SK-N-SH (cell line): ENCODE results near the gene MIS12. TPM values are rescaled to one million over a fixed set of nuclear protein-coding genes. Genes with fewer than 3 reads are reported as not detected.

Experiments used
- CTCF ChIA-PET: fragments of 300-600, 350-600 bp; formaldehyde crosslinking; extraction: SDS; loops from one replicate; lab custom pipeline; 2021; lab: Yijun Ruan, JAX
- POLR2A ChIA-PET: fragments of 350-600 bp; sonication (Branson Sonifier 250); formaldehyde crosslinking; extraction: SDS; loops from one replicate; lab custom pipeline; 2020; ENCODE audit warnings: antibody characterized with exemption, inconsistent platforms; lab: Yijun Ruan, JAX
- DNase-seq: peaks from one replicate; pipeline ENCODE4 v3.0.0; 2012
- H2AFZ ChIP-seq: fragments of 200-600 bp; sonication (generic); 2 replicates; pipeline ENCODE4 v1.8.1; 2016; ENCODE audit warnings: antibody characterized with exemption, mild to moderate bottlenecking, low read depth
- H3F3A ChIP-seq: fragments of 200-600 bp; sonication (generic); replicated peaks from 2 replicates; pipeline ENCODE3; 2016; ENCODE audit warnings: antibody characterized with exemption, mild to moderate bottlenecking; ENCODE audit not compliant: insufficient read depth
- H3K27ac ChIP-seq, 2 experiments: fragments of 200-500 bp in 1 of 2; fragments of 200-600 bp in 1 of 2; sonication (Bioruptor generic) in 1 of 2; sonication (generic), shearing (Covaris generic) in 1 of 2; 2 replicates each; pipeline versions ENCODE4 v1.5.1 to v1.6.1; 2014 to 2016; ENCODE audit warnings: low read depth in 2 of 2, inconsistent platforms in 1 of 2, low read length in 1 of 2, mild to moderate bottlenecking in 1 of 2, mixed read lengths in 1 of 2
- H3K27me3 ChIP-seq: fragments of 200-600 bp; sonication (generic), shearing (Covaris generic); 2 replicates; pipeline ENCODE4 v1.6.1; 2016; ENCODE audit warnings: mixed run types; ENCODE audit not compliant: insufficient read depth
- H3K36me3 ChIP-seq, 2 experiments: fragments of 200-500 bp in 1 of 2; fragments of 200-600 bp in 1 of 2; sonication (Bioruptor generic) in 1 of 2; sonication (generic) in 1 of 2; replicated peaks in 1 of 2; 2 replicates each; pipeline versions ENCODE3 to v1.5.1; 2014 to 2016; ENCODE audit warnings: low read length in 1 of 2, mild to moderate bottlenecking in 1 of 2; ENCODE audit not compliant: insufficient read depth in 2 of 2, control insufficient read depth in 1 of 2
- H3K4me1 ChIP-seq, 2 experiments: fragments of 200-500 bp in 1 of 2; fragments of 200-600 bp in 1 of 2; sonication (Bioruptor generic) in 1 of 2; sonication (generic), shearing (Covaris generic) in 1 of 2; 2 replicates each; pipeline versions ENCODE4 v1.5.1 to v1.6.1; 2014 to 2016; ENCODE audit warnings: low read depth in 1 of 2, low read length in 1 of 2, mixed run types in 1 of 2; ENCODE audit not compliant: insufficient read depth in 2 of 2, control insufficient read depth in 1 of 2
- H3K4me2 ChIP-seq: fragments of 200-600 bp; sonication (generic), shearing (Covaris generic); 2 replicates; pipeline ENCODE4 v1.6.1; 2017; ENCODE audit warnings: mixed run types
- H3K4me3 ChIP-seq, 2 experiments: fragments of 200-500 bp in 1 of 2; fragments of 200-600 bp in 1 of 2; sonication (Bioruptor generic) in 1 of 2; sonication (generic), shearing (Covaris generic) in 1 of 2; 2 replicates each; pipeline versions ENCODE4 v1.5.1 to v1.8.1; 2014 to 2016; ENCODE audit warnings: low read depth in 2 of 2, inconsistent platforms in 1 of 2, low read length in 1 of 2, mild to moderate bottlenecking in 1 of 2, mixed read lengths in 1 of 2, moderate library complexity in 1 of 2
- H3K79me2 ChIP-seq: fragments of 200-600 bp; sonication (generic); 2 replicates; pipeline ENCODE4 v1.8.1; 2017; ENCODE audit warnings: mild to moderate bottlenecking; ENCODE audit not compliant: insufficient read depth
- H3K9ac ChIP-seq: fragments of 200-600 bp; sonication (generic); 2 replicates; pipeline ENCODE4 v1.6.1; 2017; ENCODE audit warnings: mixed run types
- H3K9me2 ChIP-seq: fragments of 200-600 bp; sonication (generic); 2 replicates; pipeline ENCODE4 v1.6.1; 2017; ENCODE audit warnings: mixed run types
- H3K9me3 ChIP-seq: fragments of 200-600 bp; sonication (generic); 2 replicates; pipeline ENCODE4 v1.6.1; 2017; ENCODE audit warnings: mixed run types, mild to moderate bottlenecking, moderate library complexity
- H4K20me1 ChIP-seq: fragments of 200-600 bp; sonication (generic); 2 replicates; pipeline ENCODE4 v1.6.1; 2017; ENCODE audit warnings: mild to moderate bottlenecking, mixed run types; ENCODE audit not compliant: insufficient read depth
- CHD2 ChIP-seq: fragments of 150-350 bp; IDR thresholded peaks from 2 replicates; pipeline ENCODE4 v1.6.1; 2018; ENCODE audit warnings: low read length; ENCODE audit not compliant: partially characterized antibody
- FOSL2 ChIP-seq: IDR thresholded peaks from 2 replicates; pipeline ENCODE4 v1.4.0; 2012; ENCODE audit warnings: low read depth, mild to moderate bottlenecking, moderate library complexity, borderline replicate concordance
- FOXJ3 ChIP-seq: sonication (generic); formaldehyde crosslinking; IDR thresholded peaks from 2 replicates; pipeline ENCODE4 v1.5.1; 2020; ENCODE audit warnings: mild to moderate bottlenecking, missing genetic modification reagents
- JUND ChIP-seq: IDR thresholded peaks from 2 replicates; pipeline ENCODE4 v1.4.0; 2012
- RFX5 ChIP-seq: IDR thresholded peaks from 2 replicates; pipeline ENCODE4 v1.6.1; 2012; ENCODE audit warnings: mild to moderate bottlenecking, improper control_type of control experiment, low read length
- SIN3A ChIP-seq: IDR thresholded peaks from 2 replicates; pipeline ENCODE4 v1.6.1; 2012; ENCODE audit warnings: low read depth, mild to moderate bottlenecking, low read length, moderate library complexity, borderline replicate concordance
- TAF1 ChIP-seq: IDR thresholded peaks from 2 replicates; pipeline ENCODE4 v1.6.1; 2012; ENCODE audit warnings: low read depth, mild to moderate bottlenecking, low read length, moderate library complexity, borderline replicate concordance
- WGBS: methylation state at CpG from one replicate; pipeline ENCODE4 v1.1.6; 2017; ENCODE audit warnings: low lambda C conversion rate; 5-methylcytosine and 5-hydroxymethylcytosine counted together
- polyA plus RNA-seq, 3 experiments: library from polyadenylated mRNA; depleted of rRNA; stranded (reverse); fragments of >200 nt; gene quantifications; 2 replicates each; pipeline ENCODE4 v1.2.3, GENCODE V29; 2012
- TF ChIP-seq, protein P1 (sequence below): fragments of 150-350 bp; IDR thresholded peaks from 2 replicates; pipeline ENCODE4 v1.6.1; 2017; ENCODE audit warnings: antibody characterized with exemption, low read length, low read depth, borderline replicate concordance
- TF ChIP-seq, protein P2 (sequence below): IDR thresholded peaks from 2 replicates; pipeline ENCODE4 v1.6.1; 2012; ENCODE audit warnings: mild to moderate bottlenecking, low read depth, low read length, moderate library complexity

Gene MIS12
- polyA plus RNA-seq, 1 of the 3 experiments (the other 2 are of a cell fraction) = 9.3 TPM

DNA sequence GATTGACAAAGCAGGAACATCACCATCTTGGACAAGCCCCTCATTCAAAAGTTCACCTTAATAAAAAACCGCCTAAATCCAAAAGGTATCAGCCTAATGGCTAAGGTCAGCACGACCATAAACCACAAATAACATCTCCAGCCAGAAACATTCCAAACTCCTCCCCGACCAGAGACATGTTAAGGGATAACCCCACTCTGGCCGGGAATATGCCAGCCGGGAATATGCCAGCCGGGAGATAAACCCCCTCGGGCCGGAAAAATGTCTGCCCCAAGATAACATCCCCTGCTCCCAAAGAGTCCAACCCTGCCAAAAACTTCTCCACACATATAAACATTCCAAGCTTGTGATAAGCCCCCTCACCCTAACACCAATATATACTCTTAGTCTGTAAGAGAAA, 18.9 kb upstream of the MIS12 start:
- Histone ChIP-seq H3K9me3 (no peaks in the 10 kb centered on the region), H3K4me3 (peak overlapping the region; percentile 88 to 98), H3F3A (peaks cover 13% of the 10 kb centered on the region), H3K36me3 (peaks cover 12 to 17% of the 10 kb centered on the region in 2 experiments), H3K9ac (peak overlapping the region; percentile 74), H3K27me3 (no peaks in the 10 kb centered on the region)
- ChIA-PET POLR2A (interaction anchor here (2.2 kb wide), 1 partner anchor 18 kb away, joined by 35 read pairs; the partner anchor contains the start of genes DERL2 and MIS12), CTCF (interaction anchor here (7.9 kb wide), 1 partner anchor 27 kb away, joined by 66 read pairs; the partner anchor contains the start of gene C1QBP)
- 0 out of 2 replicates have a peak, but pooled peaks have one; percentile 6 for TF ChIP-seq SIN3A
- TF ChIP-seq, protein P1, sequence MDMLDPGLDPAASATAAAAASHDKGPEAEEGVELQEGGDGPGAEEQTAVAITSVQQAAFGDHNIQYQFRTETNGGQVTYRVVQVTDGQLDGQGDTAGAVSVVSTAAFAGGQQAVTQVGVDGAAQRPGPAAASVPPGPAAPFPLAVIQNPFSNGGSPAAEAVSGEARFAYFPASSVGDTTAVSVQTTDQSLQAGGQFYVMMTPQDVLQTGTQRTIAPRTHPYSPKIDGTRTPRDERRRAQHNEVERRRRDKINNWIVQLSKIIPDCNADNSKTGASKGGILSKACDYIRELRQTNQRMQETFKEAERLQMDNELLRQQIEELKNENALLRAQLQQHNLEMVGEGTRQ = no peak
- TF ChIP-seq, all 33 proteins: peak for 1
- H4K20me1 ChIP-seq = peaks cover 14% of the 10 kb centered on the region
- peak overlapping the region; percentile 63 to 74; a peak in 3 of 4 replicates for H3K27ac ChIP-seq
- H3K4me1 ChIP-seq = peaks cover 0 to 13% of the 10 kb centered on the region in 2 experiments; a peak in 2 of 4 replicates
- peak overlapping the region; percentile 80; the same call in 1 of the 2 replicates for H2AFZ ChIP-seq
- WGBS = 3% methylated on average over 8 of the region's 8 CpGs
- H3K79me2 ChIP-seq = peaks cover 63% of the 10 kb centered on the region
- H3K4me2 ChIP-seq = peak overlapping the region; percentile 95
- peak; percentile 54 for DNase-seq
- no peaks in the 10 kb centered on the region for H3K9me2 ChIP-seq

- Histone ChIP-seq H3K9ac (peak overlapping the region; percentile 74), H3K4me3 (peak overlapping the region; percentile 88 to 98), H3K4me1 (peaks cover 0 to 13% of the 10 kb centered on the region in 2 experiments; a peak in 2 of 4 replicates), H3K4me2 (peak overlapping the region; percentile 95), H3K36me3 (peaks cover 19 to 24% of the 10 kb centered on the region in 2 experiments), H3F3A (peaks cover 17% of the 10 kb centered on the region), H4K20me1 (peaks cover 9% of the 10 kb centered on the region), H3K79me2 (peaks cover 57% of the 10 kb centered on the region), H3K9me2 (no peaks in the 10 kb centered on the region), H3K27ac (peak overlapping the region; percentile 63 to 74), H2AFZ (peak overlapping the region; percentile 80), H3K9me3 (no peaks in the 10 kb centered on the region), H3K27me3 (no peaks in the 10 kb centered on the region)
- ChIA-PET CTCF (interaction anchor here (1.0 to 7.9 kb wide), 4 partner anchors 11 to 32 kb away, joined by 3 to 66 read pairs (median 4); partner anchors contain the start of gene C1QBP), POLR2A (interaction anchor here (1.0 to 2.2 kb wide), 5 partner anchors 10 to 49 kb away, joined by 3 to 35 read pairs (median 6); partner anchors contain the start of genes C1QBP, DERL2, MIS12 and NUP88)
- peak; percentile 36 for DNase-seq
- no peak for TF ChIP-seq FOSL2
- no peak for TF ChIP-seq FOXJ3
- TF ChIP-seq, protein P1 = no peak
- no peak for TF ChIP-seq JUND
- TF ChIP-seq, protein P2, sequence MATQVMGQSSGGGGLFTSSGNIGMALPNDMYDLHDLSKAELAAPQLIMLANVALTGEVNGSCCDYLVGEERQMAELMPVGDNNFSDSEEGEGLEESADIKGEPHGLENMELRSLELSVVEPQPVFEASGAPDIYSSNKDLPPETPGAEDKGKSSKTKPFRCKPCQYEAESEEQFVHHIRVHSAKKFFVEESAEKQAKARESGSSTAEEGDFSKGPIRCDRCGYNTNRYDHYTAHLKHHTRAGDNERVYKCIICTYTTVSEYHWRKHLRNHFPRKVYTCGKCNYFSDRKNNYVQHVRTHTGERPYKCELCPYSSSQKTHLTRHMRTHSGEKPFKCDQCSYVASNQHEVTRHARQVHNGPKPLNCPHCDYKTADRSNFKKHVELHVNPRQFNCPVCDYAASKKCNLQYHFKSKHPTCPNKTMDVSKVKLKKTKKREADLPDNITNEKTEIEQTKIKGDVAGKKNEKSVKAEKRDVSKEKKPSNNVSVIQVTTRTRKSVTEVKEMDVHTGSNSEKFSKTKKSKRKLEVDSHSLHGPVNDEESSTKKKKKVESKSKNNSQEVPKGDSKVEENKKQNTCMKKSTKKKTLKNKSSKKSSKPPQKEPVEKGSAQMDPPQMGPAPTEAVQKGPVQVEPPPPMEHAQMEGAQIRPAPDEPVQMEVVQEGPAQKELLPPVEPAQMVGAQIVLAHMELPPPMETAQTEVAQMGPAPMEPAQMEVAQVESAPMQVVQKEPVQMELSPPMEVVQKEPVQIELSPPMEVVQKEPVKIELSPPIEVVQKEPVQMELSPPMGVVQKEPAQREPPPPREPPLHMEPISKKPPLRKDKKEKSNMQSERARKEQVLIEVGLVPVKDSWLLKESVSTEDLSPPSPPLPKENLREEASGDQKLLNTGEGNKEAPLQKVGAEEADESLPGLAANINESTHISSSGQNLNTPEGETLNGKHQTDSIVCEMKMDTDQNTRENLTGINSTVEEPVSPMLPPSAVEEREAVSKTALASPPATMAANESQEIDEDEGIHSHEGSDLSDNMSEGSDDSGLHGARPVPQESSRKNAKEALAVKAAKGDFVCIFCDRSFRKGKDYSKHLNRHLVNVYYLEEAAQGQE = no peak
- TF ChIP-seq TAF1 = no peak
- no peak for TF ChIP-seq RFX5
- no peak for TF ChIP-seq CHD2
- WGBS = 1% methylated on average over 17 of the region's 17 CpGs
Measured at GRCh38 chr17:5468075-5468473, 18.3 kb upstream of the MIS12 start.
